Right lobe of liver (tissue), 6 donors: ENCODE results near the gene SKP1. TPM values are rescaled to one million over a fixed set of nuclear protein-coding genes. Genes with fewer than 3 reads are reported as not detected.

ENCODE experiments used
- ATAC-seq, 4 donors: fragments of 200-7000 bp; cut with Tn5 transposase; one replicate each; pipeline ENCODE4 v1.9.1; 2020; ENCODE audit warnings: mild to moderate bottlenecking in 4 of 4, moderate library complexity in 4 of 4
- DNase-seq, 3 donors: peaks; one replicate each; pipeline ENCODE4 v3.0.0-alpha.2; 2020
- H3K27ac ChIP-seq, 3 donors: fragments of 200-600 bp; one replicate each; pipeline ENCODE4 v1.8.0; 2022
- H3K27me3 ChIP-seq, 2 donors: fragments of 200-600 bp; one replicate each; pipeline ENCODE4 v1.8.0; 2022
- H3K36me3 ChIP-seq, 4 donors: fragments of 200-600 bp; sonication (generic) in 1 of 4; one replicate each; pipeline versions ENCODE4 v1.5.1 to v1.8.0; 2017 to 2022; ENCODE audit warnings: control low read depth in 1 of 4
- H3K4me1 ChIP-seq, 4 donors: fragments of 200-600 bp; sonication (generic) in 1 of 4; one replicate each; pipeline versions ENCODE4 v1.5.1 to v1.8.0; 2017 to 2022; ENCODE audit warnings: control low read depth in 1 of 4
- H3K4me3 ChIP-seq, 3 donors: fragments of 200-600 bp; one replicate each; pipeline ENCODE4 v1.8.0; 2022
- H3K9me3 ChIP-seq, 4 donors: fragments of 200-600 bp; sonication (generic) in 1 of 4; one replicate each; pipeline versions ENCODE4 v1.5.1 to v1.8.0; 2017 to 2022; ENCODE audit warnings: control low read depth in 1 of 4
- POLR2A ChIP-seq: fragments of 450-650 bp; IDR thresholded peaks from one replicate; pipeline ENCODE4 v1.6.1; 2017; ENCODE audit warnings: antibody characterized with exemption, mild to moderate bottlenecking
- WGBS: methylation state at CpG from one replicate; pipeline ENCODE4 v1.1.6; 2018; ENCODE audit warnings: low coverage, low lambda C conversion rate; ENCODE audit not compliant: insufficient coverage; ENCODE audit errors: missing lambda C conversion rate; 5-methylcytosine and 5-hydroxymethylcytosine counted together
- intact Hi-C, 2 donors: fragments of 100-400 bp; cut with DNase I; formaldehyde crosslinking; loops; one replicate each; pipeline versions ENCODE4 v1.11.2 to v1.14.1; 2022
- total RNA-seq, 6 experiments: library from RNA; depleted of rRNA in 2 of 6; stranded (reverse); fragments of >200 nt in 2 of 6; fragmentation: NEBNext Ultra II Directional in 3 of 6; extraction: Animal tissue kit (Norgen Biotek cat#: 25700) in 3 of 6; gene quantifications; one replicate each; pipeline versions ENCODE4 v1.1.0 to v1.2.4, GENCODE V29; 2016 to 2023
- TF ChIP-seq, protein P1 (sequence below), 4 donors: fragments of 200-600 bp in 3 of 4; fragments of 450-650 bp in 1 of 4; IDR thresholded peaks; one replicate each; pipeline versions ENCODE4 v1.5.1 to v1.8.0; 2016 to 2022; ENCODE audit warnings: antibody characterized with exemption in 4 of 4, mild to moderate bottlenecking in 2 of 4
- donor health status: DM: no; HTN: yes; CAD: no.
- donor health status: DM: no; HTN: no; CAD: no.
- donor health status: DM: no; HTN: no; CAD: no.
- donor health status: DM: no; HTN: yes; CAD: no.
- donor health status: DM: no; HTN: yes; CAD: no.

Gene SKP1
- total RNA-seq, 6 experiments from 2014 or later: 125 to 186 (median 149) TPM

GRCh38 chr5:134107779-134108178, 69.0 kb downstream of the SKP1 start:
- Histone ChIP-seq H3K4me1 (no peaks in the 10 kb centered on the region), H3K9me3 (no peaks in the 10 kb centered on the region), H3K36me3 (no peaks in the 10 kb centered on the region), H3K27ac (no peak overlapping the region), H3K4me3 (no peak overlapping the region), H3K27me3 (no peaks in the 10 kb centered on the region)
- DNase-seq: no peak
- WGBS: 82% methylated on average over 3 of the region's 3 CpGs
- ATAC-seq: no peak
- intact Hi-C loops: no loop called here
- TF ChIP-seq, protein P1, sequence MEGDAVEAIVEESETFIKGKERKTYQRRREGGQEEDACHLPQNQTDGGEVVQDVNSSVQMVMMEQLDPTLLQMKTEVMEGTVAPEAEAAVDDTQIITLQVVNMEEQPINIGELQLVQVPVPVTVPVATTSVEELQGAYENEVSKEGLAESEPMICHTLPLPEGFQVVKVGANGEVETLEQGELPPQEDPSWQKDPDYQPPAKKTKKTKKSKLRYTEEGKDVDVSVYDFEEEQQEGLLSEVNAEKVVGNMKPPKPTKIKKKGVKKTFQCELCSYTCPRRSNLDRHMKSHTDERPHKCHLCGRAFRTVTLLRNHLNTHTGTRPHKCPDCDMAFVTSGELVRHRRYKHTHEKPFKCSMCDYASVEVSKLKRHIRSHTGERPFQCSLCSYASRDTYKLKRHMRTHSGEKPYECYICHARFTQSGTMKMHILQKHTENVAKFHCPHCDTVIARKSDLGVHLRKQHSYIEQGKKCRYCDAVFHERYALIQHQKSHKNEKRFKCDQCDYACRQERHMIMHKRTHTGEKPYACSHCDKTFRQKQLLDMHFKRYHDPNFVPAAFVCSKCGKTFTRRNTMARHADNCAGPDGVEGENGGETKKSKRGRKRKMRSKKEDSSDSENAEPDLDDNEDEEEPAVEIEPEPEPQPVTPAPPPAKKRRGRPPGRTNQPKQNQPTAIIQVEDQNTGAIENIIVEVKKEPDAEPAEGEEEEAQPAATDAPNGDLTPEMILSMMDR (IDR thresholded peaks at IDR 0.05): no peak
- TF ChIP-seq POLR2A: no peak

DNA sequence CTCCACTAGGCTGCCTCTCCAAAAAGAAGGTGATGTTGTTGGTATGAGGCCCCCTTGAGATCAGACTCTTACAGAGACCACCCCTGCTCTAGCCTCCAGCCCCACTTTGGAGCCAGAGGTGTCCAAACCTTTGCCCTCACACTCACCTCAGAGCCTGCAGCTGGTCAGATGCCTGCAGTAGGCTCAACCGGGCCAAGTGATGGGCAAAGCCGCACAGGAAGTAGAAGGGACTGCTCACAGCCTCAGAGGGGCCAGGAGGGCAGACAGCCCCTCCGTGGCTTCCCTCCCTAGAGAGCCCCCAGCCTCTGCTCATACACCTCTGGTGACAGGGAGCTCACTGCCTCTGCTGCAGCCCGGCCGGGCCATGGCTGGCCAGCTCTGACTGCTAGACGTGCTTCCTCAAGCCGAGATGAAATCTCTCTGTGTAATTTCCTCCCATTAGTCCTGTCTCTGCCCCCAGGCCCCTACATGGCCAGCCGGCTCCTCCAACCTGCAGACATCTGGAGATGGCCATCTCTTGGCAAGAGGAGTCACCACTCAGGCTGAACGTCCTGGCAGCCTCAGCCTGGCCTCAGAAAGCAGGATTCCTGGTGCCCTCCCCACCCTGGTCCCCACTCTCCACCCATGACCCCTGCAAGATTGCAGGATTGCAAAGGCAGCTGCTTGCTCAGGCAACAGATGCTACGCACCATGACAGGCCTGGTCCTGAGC, 69.6 kb downstream of the SKP1 start:
- H3K4me1 ChIP-seq: no peaks in the 10 kb centered on the region
- intact Hi-C loops: no loop called here
- no peak overlapping the region for H3K27ac ChIP-seq
- no peak for TF ChIP-seq POLR2A
- TF ChIP-seq, protein P1 (IDR thresholded peaks at IDR 0.05): no peak
- WGBS: no CpG with 5 or more reads among the region's 10 CpGs
- no peak overlapping the region for H3K4me3 ChIP-seq
- H3K9me3 ChIP-seq: no peaks in the 10 kb centered on the region
- H3K27me3 ChIP-seq: no peaks in the 10 kb centered on the region
- ATAC-seq: no peak
- H3K36me3 ChIP-seq: no peaks in the 10 kb centered on the region
- no peak for DNase-seq

DNA sequence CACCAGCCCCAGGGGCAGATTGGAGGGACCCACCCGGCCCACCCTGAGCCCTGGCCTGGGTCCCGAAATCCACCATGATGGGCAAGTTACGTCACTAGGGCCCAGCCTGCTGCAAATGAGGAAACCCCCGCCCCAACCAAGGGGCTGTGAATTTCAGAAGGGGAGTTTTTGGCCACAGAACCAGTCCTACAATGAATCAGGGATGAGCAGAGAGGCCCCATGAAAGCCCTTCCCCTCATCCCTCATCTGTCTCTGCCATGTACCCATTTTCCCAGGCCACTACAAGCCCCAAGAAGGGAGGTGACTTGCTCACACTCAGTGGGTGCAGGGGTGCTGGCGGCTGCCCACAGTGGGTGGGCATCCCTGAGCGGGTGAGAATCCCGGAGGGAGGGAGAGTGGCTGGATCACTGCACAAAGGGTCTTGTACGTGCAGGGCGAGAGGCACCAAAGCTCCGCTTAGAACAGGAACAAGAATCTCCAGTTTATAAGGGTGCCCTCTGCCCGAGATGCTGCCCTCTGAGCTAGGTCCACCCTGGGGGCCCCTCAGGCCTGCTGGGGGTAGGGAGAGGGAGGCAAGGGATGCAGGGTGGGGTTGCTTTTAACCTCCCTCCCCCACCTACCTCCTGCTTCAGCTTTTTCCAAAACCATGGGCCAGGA, 72.6 kb downstream of the SKP1 start:
- DNase-seq: no peak
- Histone ChIP-seq H3K27ac (no peak overlapping the region), H3K4me3 (no peak overlapping the region), H3K4me1 (peaks cover 0 to 17% (median 8%) of the 10 kb centered on the region in 4 donors), H3K9me3 (no peaks in the 10 kb centered on the region), H3K27me3 (no peaks in the 10 kb centered on the region), H3K36me3 (no peaks in the 10 kb centered on the region)
- 93% methylated on average over 4 of the region's 11 CpGs for WGBS
- TF ChIP-seq POLR2A: no peak
- TF ChIP-seq, protein P1 (IDR thresholded peaks at IDR 0.05): no peak
- intact Hi-C loops: no loop called here
- no peak for ATAC-seq

GRCh38 chr5:134103397-134103796, 73.4 kb downstream of the SKP1 start:
- Histone ChIP-seq H3K27ac (no peak overlapping the region), H3K9me3 (no peaks in the 10 kb centered on the region), H3K36me3 (no peaks in the 10 kb centered on the region), H3K4me3 (no peak overlapping the region), H3K27me3 (no peaks in the 10 kb centered on the region), H3K4me1 (peaks cover 0 to 23% (median 11%) of the 10 kb centered on the region in 4 donors)
- DNase-seq (no peak), ATAC-seq (no peak)
- 62% methylated on average over 6 of the region's 9 CpGs for WGBS
- intact Hi-C loops: no loop called here
- TF ChIP-seq, protein P1 (IDR thresholded peaks at IDR 0.05): no peak
- no peak for TF ChIP-seq POLR2A
